Measurements from ENCODE around the gene PPDPF.

DNA sequence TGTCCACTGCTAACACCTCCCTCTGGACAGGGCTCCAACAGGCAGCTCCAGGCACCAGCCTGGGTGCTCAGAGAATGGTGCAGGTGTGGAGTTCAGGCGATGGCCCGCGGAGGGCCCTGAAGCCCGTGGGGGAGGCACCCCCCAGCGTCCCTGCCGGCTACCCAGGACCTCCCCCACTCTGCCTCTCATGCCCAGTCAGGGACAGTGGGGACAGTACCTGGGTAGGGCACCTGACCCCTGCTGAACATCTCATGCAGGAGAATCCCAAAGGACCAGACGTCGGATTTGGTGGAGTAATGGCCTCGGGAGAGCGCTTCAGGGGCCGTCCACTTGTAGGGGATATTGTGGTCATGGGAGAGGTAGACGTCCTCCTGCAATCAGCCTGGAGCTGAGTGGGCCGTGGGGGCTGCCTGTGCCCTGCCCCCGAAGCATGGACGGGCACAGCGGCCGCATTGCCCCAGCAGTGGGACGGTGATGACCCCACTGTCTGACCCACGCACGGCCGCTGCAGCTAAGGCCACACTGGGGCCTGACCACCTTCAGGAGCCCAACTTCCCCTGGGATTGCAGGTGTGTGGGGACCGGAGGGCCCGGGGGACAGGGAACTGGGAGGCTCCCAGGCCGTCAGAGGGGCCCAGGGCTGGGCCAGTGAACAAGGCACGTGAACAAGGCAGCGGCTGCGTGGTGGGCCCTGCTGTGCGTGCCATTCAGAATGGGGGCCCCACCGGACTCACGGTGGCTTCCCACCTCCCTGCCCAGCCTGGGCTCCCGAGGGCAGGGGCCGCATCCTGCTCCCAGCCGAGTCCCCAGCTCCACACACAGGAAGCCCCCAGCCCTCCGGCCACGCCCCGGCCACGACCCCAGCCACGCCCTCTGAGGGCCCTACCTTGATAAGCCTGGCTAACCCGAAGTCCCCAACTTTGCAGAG lies 9.6 kb downstream of the PPDPF start:
- no peak for TF ChIP-seq EZH2phosphoT487 (IDR thresholded peaks at IDR 0.05; ENCODE audit: borderline replicate concordance, low read depth, low read length)
- TF ChIP-seq, protein P1, sequence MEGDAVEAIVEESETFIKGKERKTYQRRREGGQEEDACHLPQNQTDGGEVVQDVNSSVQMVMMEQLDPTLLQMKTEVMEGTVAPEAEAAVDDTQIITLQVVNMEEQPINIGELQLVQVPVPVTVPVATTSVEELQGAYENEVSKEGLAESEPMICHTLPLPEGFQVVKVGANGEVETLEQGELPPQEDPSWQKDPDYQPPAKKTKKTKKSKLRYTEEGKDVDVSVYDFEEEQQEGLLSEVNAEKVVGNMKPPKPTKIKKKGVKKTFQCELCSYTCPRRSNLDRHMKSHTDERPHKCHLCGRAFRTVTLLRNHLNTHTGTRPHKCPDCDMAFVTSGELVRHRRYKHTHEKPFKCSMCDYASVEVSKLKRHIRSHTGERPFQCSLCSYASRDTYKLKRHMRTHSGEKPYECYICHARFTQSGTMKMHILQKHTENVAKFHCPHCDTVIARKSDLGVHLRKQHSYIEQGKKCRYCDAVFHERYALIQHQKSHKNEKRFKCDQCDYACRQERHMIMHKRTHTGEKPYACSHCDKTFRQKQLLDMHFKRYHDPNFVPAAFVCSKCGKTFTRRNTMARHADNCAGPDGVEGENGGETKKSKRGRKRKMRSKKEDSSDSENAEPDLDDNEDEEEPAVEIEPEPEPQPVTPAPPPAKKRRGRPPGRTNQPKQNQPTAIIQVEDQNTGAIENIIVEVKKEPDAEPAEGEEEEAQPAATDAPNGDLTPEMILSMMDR (conservative IDR thresholded peaks at IDR 0.05; ENCODE audit: low read length), result no peak

Measured in OCI-LY7 (cell line).